ENCODE measurements around the gene CPLX4. TPM values are rescaled to one million over a fixed set of nuclear protein-coding genes. Genes with fewer than 3 reads are reported as not detected.
A peak's percentile ranks its signal among the peaks of the same experiment; 100 is the strongest.
"Not testable (repeated sequence)": the region's sequence is repeated elsewhere in the genome, so short reads cannot be mapped to it uniquely, and the experiment has no call there.

The CPLX4 gene
- total and polyA plus RNA-seq, 2 donors from 2014 or later: not detected

DNA sequence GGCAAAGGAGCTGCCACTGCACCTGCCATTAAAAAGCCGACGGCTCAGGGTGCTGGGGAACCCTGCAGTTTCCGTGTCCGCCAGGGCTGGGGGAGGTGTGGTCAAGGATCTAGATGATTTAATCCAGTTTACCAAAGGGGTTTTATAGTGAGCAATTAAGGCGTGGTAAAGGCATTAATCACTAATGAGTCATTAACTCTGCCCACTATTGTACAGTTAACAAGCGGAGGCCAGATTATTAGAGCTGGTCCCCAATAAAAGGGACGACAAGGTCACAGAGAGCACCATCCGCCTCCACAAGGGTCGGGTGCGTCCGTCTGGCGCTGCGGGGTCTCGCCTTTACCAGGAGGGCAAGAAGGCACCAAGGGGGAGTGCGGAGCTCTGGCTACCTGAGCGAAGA, 54.8 kb downstream of the CPLX4 start:
- no peak for TF ChIP-seq CTCF (IDR thresholded peaks at IDR 0.05; ENCODE audit: borderline replicate concordance, extremely low read depth, insufficient read depth)
- Histone ChIP-seq H3K27ac (ENCODE audit: low read depth in 2 of 2, low read length in 2 of 2) (no peak overlapping the region), H3K27me3 (ENCODE audit: control insufficient read depth, insufficient read depth, low read length) (peaks cover 56% of the 10 kb centered on the region), H3K9ac (ENCODE audit: low read length in 3 of 3) (no peak overlapping the region), H3K36me3 (ENCODE audit: control insufficient read depth in 2 of 3, insufficient read depth in 3 of 3, low read length in 3 of 3) (no peaks in the 10 kb centered on the region), H3K4me1 (ENCODE audit: control insufficient read depth in 2 of 3, insufficient read depth in 2 of 3, low read depth in 1 of 3, low read length in 3 of 3) (no peaks in the 10 kb centered on the region), H3K9me3 (ENCODE audit: control insufficient read depth in 2 of 3, insufficient read depth in 1 of 3, low read length in 3 of 3) (no peaks in the 10 kb centered on the region), H3K4me3 (ENCODE audit: low read length in 3 of 3) (no peak overlapping the region)
- FAIRE-seq (no peak), DNase-seq (no peak)
- intact Hi-C loops (cut with DNase I): no loop called here

- H3K36me3 ChIP-seq (ENCODE audit: control insufficient read depth in 2 of 3, insufficient read depth in 3 of 3, low read length in 3 of 3); intact Hi-C loops (cut with DNase I); FAIRE-seq; H3K9me3 ChIP-seq (ENCODE audit: control insufficient read depth in 2 of 3, insufficient read depth in 1 of 3, low read length in 3 of 3); H3K9ac ChIP-seq (ENCODE audit: low read length in 3 of 3); DNase-seq; H3K27ac ChIP-seq (ENCODE audit: low read depth in 2 of 2, low read length in 2 of 2); H3K4me3 ChIP-seq (ENCODE audit: low read length in 3 of 3); H3K4me1 ChIP-seq (ENCODE audit: control insufficient read depth in 2 of 3, insufficient read depth in 2 of 3, low read depth in 1 of 3, low read length in 3 of 3): not testable (repeated sequence)
- H3K27me3 ChIP-seq (ENCODE audit: control insufficient read depth, insufficient read depth, low read length): peaks cover 43% of the 10 kb centered on the region
Observed at GRCh38 chr18:59262243-59262642, 56.2 kb downstream of the CPLX4 start.

- H3K9ac ChIP-seq (ENCODE audit: low read length in 3 of 3); H3K36me3 ChIP-seq (ENCODE audit: control insufficient read depth in 2 of 3, insufficient read depth in 3 of 3, low read length in 3 of 3); H3K27ac ChIP-seq (ENCODE audit: low read depth in 2 of 2, low read length in 2 of 2); H3K9me3 ChIP-seq (ENCODE audit: control insufficient read depth in 2 of 3, insufficient read depth in 1 of 3, low read length in 3 of 3); FAIRE-seq; intact Hi-C loops (cut with DNase I); DNase-seq; H3K4me1 ChIP-seq (ENCODE audit: control insufficient read depth in 2 of 3, insufficient read depth in 2 of 3, low read depth in 1 of 3, low read length in 3 of 3); H3K4me3 ChIP-seq (ENCODE audit: low read length in 3 of 3): not testable (repeated sequence)
- peaks cover 40% of the 10 kb centered on the region for H3K27me3 ChIP-seq (ENCODE audit: control insufficient read depth, insufficient read depth, low read length)
Observed at GRCh38 chr18:59261842-59262241, 56.6 kb downstream of the CPLX4 start.

DNA sequence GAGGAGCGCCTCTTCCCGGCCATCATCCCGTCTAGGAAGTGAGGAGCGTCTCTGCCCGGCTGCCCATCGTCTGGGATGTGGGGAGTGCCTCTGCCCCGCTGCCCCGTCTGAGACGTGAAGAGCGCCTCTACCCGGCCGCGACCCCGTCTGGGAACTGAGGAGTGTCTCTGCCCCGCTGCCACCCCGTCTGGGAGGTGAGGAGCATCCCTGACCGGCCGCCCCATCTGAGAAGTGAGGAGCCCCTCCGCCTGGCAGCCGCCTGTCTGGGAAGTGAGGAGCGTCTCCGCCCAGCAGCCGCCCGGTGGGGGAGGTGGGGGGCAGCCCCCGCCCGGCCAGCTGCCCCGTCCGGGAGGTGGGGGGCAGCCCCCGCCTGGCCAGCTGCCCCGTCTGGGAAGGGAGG, 63.0 kb downstream of the CPLX4 start:
- not testable (repeated sequence) for H3K4me3 ChIP-seq (ENCODE audit: low read length in 3 of 3); FAIRE-seq; H3K9me3 ChIP-seq (ENCODE audit: control insufficient read depth in 2 of 3, insufficient read depth in 1 of 3, low read length in 3 of 3); H3K27ac ChIP-seq (ENCODE audit: low read depth in 2 of 2, low read length in 2 of 2); DNase-seq; H3K27me3 ChIP-seq (ENCODE audit: control insufficient read depth, insufficient read depth, low read length); H3K36me3 ChIP-seq (ENCODE audit: control insufficient read depth in 2 of 3, insufficient read depth in 3 of 3, low read length in 3 of 3); H3K4me1 ChIP-seq (ENCODE audit: control insufficient read depth in 2 of 3, insufficient read depth in 2 of 3, low read depth in 1 of 3, low read length in 3 of 3); H3K9ac ChIP-seq (ENCODE audit: low read length in 3 of 3)
- intact Hi-C loops (cut with DNase I): loop anchor here (10.0 kb wide), 1 partner anchor 789 kb away; no protein-coding TSS in a partner anchor

DNA sequence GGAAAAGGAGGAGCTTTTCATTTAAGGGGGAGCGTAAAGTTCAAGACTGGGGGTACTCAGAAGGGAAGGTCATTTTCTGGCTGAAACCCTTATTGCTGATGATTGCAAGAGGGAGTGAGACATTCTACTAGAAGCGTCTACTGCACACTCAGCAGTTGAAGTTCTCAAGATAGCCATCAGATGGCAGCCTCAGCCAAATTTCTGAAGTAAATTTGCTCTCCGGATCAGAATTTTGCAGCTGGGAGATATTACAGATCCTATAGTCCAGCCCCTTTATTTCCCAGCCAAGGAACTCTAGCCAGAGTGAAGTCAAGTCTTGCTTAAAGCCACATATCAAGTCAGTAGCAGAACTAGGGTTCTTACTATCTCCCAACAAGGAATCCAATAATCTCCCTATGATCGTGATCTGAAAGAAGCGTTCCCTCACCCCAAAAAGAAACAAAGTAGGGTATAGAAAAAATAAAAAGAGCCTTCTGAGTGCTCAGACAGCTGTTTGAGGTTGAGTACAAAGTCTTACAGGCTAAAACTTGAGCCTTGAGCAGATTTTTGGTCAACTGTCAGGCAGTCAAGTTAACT, 69.2 kb downstream of the CPLX4 start:
- Histone ChIP-seq H3K27ac (ENCODE audit: low read depth in 2 of 2, low read length in 2 of 2) (no peak overlapping the region), H3K4me3 (ENCODE audit: low read length in 3 of 3) (no peak overlapping the region), H3K4me1 (ENCODE audit: control insufficient read depth in 2 of 3, insufficient read depth in 2 of 3, low read depth in 1 of 3, low read length in 3 of 3) (no peaks in the 10 kb centered on the region), H3K36me3 (ENCODE audit: control insufficient read depth in 2 of 3, insufficient read depth in 3 of 3, low read length in 3 of 3) (no peaks in the 10 kb centered on the region), H3K9ac (ENCODE audit: low read length in 3 of 3) (no peak overlapping the region), H3K9me3 (ENCODE audit: control insufficient read depth in 2 of 3, insufficient read depth in 1 of 3, low read length in 3 of 3) (no peaks in the 10 kb centered on the region), H3K27me3 (ENCODE audit: control insufficient read depth, insufficient read depth, low read length) (peaks cover 9% of the 10 kb centered on the region)
- peak; percentile 59 for TF ChIP-seq CTCF (IDR thresholded peaks at IDR 0.05; ENCODE audit: borderline replicate concordance, extremely low read depth, insufficient read depth)
- DNase-seq (peak in 4 of 5 donors; percentile 69 to 93 (median 84)), FAIRE-seq (no peak)
- intact Hi-C loops (cut with DNase I): no loop called here

All from kidney (tissue), 14 donors.